HG02943 (cell line): ENCODE data around the gene BAHD1.

Experiments used
- ATAC-seq: cut with Tn5 transposase; IDR thresholded peaks from one replicate; pipeline ENCODE4 v1.9.1; 2021; ENCODE audit warnings: mild to moderate bottlenecking, low read depth, moderate library complexity; ENCODE audit not compliant: unreplicated experiment

The BAHD1 gene

DNA sequence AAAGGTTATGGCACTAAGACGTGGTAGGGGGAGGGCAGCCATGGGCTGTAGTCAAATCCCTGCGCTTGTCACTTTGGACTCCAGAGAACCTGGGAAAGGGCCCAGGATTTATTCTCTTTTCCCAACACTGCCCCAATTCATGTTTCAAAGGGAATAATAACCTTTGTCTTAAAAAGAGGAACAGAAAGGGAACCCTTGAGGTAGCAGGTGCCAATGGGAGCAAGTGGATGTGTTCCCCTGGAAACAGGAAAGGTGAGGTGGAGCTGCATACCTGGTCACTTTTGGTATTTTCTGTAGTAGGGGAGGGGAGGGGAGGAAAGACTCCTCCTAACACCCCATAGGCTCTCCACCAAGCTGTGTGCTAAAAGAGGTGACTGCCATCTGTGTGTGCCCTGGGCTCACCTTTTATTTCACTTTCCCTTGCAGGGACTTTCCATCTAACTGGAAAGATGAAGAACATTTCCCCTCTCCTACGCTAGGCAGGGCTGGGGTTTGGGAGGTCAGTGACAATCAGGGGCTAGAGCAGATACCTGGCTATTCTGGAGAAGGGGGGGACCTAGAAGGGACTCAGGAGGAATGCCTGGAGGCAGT is 23.9 kb downstream of the BAHD1 start:
- no peak for ATAC-seq

DNA sequence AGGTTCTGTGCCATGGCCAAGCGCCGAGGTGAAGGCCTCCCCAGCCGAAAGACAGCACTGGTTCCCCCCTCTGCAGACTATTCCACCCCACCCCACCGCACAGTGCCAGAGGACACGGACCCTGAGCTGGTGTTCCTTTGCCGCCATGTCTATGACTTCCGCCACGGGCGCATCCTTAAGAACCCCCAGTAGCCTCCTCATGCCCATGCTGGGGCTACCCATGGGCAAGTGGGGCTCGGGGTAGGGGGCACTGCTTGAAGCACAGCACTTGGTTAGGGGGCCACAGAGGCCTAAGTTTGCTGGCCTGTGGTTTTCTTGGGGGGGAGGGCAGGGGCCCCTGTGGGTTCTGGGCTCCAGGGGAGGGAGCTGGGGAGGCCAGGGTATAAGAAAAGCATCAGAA is 25.2 kb downstream of the BAHD1 start:
- no peak for ATAC-seq

DNA sequence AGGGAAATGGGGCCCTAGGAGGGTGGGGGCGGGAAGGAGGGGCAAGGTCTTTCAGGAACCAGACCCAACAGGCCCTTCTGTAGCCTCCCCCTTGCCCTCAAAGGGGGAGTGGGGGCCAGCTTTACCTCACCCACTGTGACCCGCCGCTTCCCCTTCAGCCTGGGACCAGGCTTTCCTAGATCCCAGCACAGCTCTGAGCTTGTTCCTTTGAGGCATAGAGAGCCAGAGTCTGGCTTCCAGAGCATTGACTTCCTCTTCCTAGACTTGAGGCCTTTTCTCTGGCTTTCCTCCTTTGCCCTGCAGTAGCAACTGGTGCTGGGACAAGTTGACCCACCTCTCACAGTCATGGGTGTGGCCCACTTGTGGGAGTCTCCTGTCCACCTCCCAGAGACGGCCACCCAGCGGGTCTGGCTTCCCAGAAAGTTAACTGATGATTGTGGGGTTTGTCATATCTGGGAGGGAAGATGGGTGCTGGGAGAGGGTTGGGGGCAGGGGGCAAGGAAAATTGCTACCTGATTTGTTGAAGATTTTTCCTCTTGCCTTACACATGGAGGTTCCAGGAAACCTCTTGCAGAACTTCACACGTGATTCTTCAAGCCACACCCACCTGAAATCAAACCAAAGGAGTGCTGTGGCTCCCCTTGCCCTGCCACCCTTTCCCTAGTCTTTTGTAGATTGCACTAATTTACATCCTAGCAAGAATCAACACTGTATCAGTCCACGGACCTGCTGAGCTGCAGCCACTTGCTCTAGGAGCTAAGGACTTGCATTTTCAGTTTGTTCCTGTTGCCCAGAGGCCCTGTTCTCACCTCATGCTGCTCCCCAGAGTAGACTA is 25.9 kb downstream of the BAHD1 start:
- ATAC-seq, result no peak

DNA sequence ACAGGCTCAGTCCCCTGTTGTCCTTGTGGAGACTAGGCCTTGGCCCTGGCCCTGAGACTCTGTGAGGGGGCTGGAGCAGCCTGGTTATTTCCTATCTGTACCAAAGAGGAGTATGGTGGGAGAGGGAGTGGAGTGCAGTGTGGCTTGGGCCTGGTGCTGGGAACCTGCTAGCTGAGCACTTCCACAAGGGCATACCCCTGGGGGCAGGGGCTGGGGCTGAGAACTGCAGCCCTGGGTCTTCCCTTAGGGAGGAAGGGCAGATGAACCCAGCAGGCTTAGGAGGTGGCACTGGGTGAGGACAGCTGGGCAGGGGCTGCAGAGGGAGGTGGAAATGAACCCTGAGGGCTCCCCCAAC is 26.5 kb downstream of the BAHD1 start:
- no peak for ATAC-seq

DNA sequence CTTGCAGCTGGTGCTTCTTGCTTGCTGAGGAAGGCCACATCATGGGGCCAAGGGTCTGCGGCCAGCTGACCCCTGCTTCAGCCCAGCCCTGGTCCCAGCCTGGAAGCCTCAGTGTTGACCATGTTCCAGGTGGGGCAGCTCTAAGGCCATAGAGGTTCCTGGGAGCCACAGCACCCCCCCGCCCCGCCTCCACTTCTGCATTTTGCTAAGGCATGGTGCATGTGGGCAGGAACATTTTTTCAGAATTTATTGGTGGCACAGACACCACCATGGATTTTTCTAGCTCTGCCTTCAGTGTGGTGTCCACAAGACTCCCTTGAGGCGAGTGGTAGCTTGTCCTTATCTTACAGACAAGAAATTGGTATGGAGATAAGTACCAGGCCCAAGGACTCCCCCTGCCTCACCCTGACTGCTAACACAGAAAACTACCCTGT is 28.2 kb downstream of the BAHD1 start:
- ATAC-seq, result no peak

DNA sequence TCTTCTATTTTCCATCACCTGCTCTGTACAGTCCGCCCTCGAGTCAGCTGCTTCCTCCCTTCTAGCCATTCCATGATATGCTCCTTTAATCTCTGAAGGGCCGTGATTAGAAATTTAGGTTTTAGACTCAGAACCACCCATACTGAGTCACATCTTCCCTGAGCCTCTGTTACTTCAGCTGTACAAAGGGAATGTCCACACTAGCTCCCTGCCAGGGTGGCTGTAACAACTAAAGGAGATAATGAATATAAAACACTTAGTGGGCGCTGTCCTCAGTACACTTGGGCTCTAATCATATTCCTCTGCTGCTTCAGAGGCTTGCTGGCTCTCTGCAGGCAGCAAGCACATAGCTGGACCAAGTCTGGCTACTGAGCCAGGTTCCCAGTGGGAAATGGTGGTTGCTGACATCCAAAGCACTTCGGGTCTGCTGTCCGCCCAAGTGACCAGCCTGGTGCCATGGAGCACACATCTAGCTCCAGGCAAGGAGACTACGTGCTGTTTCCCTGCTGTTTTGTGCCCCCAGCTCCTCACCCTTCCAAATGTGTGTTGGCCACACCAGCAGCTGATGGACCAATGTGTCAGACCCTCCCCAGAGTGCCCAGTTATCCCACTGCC is 29.1 kb downstream of the BAHD1 start:
- no peak for ATAC-seq

DNA sequence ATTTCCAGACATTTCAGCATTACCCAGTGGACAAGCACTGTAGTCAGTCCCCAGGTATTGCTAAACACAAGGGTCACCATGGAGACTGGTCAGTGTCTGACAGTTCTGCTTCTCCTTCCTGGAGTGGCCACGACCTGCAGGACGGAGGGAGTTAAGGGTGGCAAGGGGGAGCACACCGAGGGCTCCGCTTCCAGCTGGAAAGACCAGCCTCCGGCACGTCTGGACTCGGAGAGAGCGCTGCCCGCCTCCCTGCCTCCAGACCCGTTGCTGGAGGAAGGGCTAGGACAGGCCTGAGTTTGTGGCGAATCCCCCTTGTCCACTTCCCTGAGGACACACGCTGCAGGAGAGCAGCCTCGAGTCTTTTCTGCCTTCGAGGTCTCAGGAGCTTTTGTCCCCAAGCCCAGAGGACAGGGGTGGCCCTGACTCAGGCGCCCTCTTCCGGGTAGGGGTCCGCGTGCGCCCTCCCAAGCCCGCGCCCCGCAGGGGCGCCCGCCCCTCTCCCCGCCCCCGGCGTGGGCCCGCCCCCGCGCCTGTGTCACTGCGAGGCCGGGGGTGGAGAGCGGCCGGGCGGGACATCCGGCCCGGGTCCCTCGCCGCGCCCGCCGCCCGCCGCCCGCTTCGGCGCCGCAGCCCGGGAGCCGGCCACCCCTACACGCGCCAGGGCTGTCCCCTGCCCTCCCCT is 29.8 kb downstream of the BAHD1 start, which contains the start of gene CHST14:
CHST14 (plus strand) TSS at position 562 of the 682 bp plus-strand sequence. CDS start 230 bp downstream, outside the sequence.
- ATAC-seq, result no peak

DNA sequence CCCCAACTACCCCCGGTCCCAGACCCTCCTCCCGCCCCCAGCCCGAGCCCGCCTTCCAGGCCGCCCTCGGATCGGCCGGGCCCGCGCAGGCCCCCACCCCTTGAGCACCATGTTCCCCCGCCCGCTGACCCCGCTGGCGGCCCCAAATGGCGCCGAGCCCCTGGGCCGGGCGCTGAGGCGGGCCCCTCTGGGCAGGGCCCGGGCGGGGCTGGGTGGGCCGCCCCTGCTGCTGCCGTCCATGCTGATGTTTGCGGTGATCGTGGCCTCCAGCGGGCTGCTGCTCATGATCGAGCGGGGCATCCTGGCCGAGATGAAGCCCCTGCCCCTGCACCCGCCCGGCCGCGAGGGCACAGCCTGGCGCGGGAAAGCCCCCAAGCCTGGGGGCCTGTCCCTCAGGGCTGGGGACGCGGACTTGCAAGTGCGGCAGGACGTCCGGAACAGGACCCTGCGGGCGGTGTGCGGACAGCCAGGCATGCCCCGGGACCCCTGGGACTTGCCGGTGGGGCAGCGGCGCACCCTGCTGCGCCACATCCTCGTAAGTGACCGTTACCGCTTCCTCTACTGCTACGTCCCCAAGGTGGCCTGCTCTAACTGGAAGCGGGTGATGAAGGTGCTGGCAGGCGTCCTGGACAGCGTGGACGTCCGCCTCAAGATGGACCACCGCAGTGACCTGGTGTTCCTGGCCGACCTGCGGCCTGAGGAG is 30.5 kb downstream of the BAHD1 start:
- ATAC-seq, result no peak

DNA sequence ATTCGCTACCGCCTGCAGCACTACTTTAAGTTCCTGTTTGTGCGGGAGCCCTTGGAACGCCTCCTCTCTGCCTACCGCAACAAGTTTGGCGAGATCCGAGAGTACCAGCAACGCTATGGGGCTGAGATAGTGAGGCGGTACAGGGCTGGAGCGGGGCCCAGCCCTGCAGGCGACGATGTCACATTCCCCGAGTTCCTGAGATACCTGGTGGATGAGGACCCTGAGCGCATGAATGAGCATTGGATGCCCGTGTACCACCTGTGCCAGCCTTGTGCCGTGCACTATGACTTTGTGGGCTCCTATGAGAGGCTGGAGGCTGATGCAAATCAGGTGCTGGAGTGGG is 31.0 kb downstream of the BAHD1 start:
- no peak for ATAC-seq

DNA sequence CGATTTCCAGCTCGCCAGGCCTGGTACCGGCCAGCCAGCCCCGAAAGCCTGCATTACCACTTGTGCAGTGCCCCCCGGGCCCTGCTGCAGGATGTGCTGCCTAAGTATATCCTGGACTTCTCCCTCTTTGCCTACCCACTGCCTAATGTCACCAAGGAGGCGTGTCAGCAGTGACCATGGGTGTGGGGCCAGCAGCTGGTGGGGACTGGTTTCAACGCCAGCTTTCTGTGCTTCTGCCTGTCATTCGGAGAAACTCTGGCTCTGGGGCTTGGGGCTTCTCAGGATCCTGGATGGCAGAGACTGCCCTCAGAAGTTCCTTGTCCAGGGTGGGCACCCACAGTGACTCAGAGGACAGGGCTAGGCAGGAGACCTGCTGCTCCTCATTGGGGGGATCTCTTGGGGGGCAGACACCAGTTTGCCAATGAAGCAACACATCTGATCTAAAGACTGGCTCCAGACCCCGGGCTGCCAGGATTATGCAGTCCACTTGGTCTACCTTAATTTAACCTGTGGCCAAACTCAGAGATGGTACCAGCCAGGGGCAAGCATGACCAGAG is 31.5 kb downstream of the BAHD1 start:
- no peak for ATAC-seq

DNA sequence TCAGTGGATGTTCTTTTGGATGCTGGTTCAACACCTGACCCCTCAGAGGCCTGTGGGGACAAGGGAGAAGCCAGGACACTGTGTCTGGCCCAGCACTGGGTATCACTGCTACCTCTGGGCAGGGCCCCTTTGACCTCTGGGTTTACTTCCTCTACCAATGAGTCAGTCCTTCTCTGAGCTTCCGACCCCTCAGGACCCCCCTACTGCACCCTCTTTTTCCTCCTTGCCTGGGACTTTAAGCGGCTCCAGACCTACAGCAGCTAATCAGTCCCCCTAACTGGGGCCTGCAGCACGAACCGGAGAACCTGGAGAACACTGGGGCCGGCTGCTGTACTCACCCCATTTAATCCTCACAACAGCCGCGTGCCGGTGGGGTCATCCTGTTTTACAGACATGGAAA is 33.8 kb downstream of the BAHD1 start:
- no peak for ATAC-seq

DNA sequence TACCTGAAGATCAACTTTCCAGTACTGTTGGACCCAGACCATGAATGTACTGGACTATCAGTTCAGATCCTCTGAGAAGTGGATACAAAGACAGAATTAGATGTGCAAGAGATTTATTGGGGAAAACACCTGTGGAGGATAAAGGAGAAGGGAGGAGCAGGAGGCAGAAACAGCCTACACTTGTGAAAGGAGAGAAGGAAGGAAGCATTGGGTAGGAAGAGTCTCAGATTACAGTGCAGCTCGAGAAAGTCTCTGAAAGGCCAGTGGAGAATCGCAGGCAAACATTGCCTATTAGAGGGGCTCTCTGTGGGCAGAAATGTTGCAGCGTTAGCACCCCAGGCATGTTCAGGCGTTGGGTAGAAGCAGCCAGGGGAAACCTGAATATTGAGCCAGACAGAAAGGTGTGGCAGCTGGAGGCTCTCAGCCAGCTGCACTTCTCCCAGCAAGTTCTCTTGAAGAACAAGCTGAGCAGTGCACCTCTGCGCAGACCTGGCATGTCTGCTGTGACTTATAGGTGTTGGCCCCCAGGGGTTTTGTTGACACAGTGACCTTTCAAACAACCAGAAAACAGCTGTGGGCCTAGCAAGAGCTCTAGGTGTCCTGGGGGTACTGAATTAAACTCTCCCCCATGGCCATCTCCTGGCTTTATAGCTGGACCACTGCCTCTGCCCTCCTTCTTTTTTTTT is 37.0 kb downstream of the BAHD1 start:
- no peak for ATAC-seq

DNA sequence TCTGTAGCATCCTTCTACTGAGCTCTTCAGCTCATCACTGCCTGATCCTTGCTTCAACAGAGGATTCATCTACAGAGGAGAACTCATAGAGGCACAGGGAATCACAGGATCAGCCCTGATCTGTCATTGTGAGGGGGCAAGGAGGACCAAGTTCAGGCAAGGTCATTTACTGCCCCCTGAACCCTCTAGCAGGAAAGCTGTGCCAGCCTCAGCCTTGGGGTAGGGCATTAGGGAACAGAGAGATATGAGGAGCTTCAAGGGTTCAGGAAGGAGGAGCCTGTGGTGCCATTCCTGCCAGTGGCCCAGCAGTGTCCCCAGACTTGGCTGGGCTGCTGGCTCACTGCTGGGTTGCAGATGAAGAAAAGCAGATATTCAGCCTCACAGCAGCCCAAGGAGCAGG is 38.3 kb downstream of the BAHD1 start:
- ATAC-seq, result no peak

DNA sequence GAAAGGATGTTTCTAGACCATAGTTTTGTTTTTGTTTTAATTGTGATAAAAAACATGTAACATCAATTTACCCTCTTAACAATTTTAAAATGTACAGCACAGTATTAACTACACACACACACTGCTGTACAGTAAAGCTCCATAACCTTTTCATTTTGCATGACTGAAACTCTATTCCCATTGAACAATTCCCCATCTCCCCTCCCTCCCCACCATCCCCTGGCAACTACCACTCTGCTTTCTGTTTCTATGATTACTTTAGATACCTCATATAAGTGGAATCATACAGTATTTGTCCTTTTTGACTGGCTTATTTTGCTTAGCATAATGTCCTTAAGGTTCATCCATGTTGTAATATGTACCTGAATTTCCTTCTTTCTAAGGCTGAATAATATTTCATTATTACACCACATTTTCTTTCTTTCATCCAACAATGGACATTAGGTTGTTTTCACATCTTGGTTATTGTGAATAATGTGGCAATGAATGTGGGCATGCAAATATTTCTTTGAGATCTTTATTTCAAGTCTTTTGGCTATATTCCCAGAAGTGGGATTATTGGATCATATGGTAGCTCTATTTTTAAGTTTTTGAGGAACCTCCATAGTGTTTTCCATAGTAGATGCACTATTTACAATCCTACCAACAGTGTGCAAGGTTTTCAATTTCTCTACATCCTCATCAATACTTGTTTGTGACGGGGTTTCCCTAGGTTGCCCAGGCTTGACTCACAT is 40.8 kb downstream of the BAHD1 start:
- no peak for ATAC-seq

DNA sequence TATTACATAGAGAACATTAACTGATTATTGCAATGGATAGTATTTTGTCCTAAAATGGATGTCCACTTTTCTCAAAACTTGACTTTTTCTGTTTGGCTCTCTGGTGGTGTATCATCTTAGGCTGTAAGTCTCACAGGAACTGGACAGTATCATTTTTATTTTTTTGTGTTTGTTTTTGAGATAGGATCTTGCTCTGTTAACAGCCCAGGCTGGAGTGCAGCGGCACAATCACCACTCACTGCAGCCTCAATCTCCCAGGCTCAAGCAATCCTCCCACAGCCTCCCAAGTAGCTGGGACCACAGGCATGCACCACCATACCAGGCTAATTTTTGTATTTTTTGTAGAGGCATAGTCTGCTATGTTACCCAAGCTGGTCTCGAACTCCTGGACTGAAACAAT is 43.2 kb downstream of the BAHD1 start:
- no peak for ATAC-seq

DNA sequence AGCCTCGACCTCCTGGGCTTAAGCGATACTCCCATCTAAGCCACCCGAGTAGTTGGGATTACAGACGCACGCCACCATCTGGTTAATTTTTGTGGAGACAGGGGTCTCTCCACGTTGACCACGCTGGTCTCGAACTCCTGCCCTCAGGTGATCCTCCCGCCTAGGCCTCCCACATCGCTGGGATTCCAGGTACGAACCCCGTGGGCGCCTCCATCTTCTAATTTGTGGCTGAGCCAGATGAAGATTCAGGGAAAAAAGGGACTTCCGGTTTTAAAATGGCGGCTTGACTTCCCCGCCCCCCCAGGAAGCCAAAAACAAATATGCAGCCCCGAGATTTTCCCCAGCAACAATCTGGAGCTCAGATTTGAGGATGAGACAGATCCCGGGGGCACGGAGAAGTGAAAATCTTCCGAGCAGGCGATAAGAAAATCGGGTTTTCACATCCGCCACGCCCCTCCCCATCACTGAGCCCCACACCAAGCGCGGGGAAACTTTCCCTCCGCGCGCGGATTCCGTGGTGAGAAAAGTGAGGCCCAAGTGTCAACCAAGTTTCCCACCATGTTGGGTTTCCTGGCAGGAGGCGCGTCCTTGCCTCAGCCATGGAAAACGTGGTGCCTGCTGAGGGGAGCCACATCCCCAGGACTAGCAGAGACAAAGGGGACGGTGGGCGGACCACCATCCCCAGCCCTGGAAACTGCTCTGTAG is 45.5 kb downstream of the BAHD1 start:
- no peak for ATAC-seq

DNA sequence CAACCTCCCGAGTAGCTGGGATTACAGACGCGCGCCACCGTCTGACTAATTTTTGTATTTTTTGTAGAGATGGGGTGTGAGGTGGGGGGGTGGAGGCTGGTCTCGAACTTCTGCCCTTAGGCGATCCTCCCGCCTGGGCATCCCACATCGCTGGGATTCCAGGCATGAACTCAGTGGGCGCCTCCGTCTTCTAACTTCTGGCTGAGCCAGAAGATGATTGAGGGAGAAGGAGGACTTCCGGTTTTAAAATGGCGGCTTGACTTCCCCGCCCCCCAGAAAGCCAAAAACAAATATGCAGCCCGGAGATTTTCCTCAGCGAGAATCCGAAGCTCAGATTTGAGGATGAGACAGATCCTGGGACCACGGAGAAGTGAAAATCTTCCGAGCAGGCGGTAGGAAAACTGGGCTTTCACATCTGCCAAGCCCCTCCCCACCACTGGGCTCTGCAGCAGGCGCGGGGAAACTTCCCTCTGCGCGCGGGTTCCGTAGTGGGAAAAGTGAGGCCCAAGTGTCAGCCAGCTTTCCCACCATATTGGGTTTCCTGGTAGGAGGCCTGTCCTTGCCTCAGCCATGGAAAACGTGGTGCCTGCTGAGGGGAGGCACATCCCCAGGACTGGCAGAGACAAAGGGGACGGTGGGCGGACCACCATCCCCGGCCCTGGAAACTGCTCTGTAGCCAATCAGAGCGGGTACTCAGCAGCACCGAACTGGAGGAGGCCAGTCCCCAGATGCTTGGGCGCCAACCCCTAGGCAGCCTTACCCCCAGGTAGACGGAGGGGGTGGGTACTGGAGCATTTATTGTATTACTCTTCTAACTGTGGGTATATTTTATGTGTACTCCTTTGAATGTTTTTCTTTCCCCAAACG is 47.3 kb downstream of the BAHD1 start:
- no peak for ATAC-seq
